GM21529 (cell line): ENCODE measurements around the gene MARVELD1.
A peak's percentile ranks its signal among the peaks of the same experiment; 100 is the strongest.

Experiments
- ATAC-seq: cut with Tn5 transposase; IDR thresholded peaks from one replicate; pipeline ENCODE4 v1.9.1; 2021; ENCODE audit not compliant: unreplicated experiment

MARVELD1 gene

DNA sequence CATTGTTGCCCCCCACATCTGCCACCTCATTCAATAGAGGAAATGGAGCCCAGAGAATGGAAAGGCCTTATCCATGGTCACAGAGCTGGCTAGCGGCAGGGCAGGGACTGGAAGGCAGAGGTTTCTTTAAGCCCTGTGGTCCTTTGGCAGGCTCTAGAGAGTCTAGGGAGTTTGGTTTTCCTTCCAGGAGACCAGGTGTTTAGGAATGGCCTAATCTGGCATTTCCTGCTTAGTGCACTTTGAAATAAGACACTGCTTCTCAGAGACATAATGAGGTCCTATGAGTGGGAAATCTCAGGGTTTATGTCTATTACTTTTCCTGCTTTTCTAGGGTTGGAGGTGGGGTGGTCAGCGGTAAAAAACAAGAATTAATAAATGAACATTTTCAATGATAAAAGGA lies 6.1 kb downstream of the MARVELD1 start:
- no peak for ATAC-seq

DNA sequence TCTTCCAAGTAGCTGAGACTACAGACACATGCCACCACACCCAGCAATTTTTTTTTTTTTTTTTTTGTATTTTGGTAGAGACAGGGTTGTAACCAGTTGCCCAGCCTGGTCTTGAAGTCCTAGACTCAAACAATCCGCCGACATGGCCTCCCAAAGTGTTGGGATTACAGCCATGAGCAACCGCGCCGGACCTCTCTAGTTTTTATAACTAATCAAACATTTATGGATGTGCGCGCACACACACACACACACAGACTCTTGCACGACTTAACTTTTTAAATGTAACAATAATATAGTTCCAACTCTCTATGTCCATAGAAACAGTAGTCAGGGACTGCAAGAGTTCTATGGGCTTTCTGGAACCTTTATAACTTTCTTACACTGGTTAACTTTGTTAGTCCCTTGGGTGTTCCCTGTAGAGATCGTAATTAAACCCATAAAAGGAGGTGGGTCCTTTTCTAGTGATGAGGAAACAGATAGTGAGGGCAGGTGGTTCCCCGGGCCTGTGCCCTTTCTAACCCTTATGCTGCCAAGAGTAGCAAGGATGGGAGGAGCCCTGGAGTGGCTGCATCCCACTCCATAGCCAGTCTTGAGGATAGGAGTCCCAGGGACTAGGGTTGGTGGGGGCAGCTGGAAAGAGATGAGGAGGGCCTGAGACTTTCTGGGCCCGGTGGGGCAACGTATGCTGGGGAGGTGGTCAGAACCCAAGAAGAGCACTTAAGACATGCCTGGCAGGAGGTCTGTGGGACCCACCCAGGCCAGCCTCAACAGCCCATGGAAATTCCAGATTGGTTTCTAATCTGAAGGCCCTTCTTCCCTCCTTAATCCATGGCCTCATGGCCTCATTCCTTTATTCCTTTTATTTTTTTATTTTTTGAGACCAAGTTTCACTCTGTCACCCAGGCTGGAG lies 8.6 kb downstream of the MARVELD1 start:
- ATAC-seq, result no peak

DNA sequence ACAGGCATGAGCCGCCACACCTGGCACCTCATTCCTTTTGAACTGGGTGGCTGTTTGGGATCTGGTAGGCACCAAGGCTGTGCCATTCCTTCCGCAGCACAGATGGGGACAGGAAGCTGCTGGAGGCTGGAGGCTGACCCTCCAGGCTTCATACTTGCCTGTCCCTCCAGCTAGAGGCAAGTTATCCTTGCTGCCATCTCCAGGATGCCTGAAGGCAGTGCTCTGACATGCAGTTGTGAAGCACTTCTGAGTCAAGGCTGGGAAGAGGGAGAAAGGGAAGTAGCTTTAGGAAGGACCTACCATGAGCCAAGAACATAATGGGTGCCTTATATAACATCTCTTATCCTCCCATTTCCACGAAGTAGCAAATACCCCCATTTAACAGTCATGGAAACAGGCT lies 9.5 kb downstream of the MARVELD1 start:
- no peak for ATAC-seq

- no peak for ATAC-seq
Observed at GRCh38 chr10:97724341-97724941, 10.9 kb downstream of the MARVELD1 start.

- no peak for ATAC-seq
Observed at GRCh38 chr10:97726636-97727178, 13.2 kb downstream of the MARVELD1 start.

GRCh38 chr10:97729014-97729413 lies 15.5 kb downstream of the MARVELD1 start:
- no peak for ATAC-seq

DNA sequence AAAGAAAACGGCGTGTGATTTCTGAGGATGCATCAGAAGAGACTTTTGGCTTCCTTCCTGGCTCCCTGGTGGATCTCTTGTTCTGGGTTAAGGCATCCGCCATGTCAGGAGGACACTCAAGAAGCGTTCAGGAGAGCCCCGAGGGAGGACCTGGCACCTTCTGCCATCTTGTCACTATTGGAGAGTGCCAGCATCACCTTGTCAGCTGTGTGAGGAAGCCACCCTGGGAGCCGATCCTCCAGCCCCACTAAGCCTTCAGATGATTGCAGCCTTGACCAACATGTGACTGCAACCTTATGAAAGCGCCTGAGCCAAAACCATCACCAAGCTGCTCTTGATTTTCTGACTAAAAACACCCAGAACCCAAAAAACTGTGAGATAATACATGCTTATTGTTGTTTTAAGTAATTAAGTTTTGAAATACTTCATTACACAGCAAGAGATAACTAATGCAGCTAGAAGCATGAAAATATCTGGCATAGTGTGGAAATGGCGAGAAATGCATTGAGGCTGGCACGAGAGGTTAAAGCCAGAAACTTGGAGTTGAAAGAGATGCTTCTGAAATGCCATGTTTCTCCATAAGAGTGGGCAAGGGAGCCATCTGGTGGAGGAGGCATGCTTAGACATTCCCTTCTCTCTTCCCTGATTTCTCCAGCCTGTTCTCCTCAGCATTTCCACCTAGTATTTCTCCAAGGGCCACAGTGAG lies 18.0 kb downstream of the MARVELD1 start:
- ATAC-seq, result no peak

DNA sequence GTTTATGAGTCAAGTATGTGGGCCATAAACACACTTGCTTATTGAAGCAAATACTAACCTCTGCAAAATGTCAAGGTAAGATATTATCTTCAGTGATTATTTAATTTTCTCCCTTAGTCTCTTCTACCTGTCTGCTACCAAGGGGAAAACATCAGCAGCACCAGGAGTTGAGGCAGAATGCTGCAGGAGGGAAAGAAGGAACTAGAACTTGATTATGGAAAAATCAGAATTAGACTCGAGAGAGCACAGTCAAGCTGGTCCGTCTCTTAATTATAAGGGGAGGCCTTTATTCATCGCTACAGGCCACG lies 18.5 kb downstream of the MARVELD1 start:
- no peak for ATAC-seq

GRCh38 chr10:97733256-97733655 lies 19.7 kb downstream of the MARVELD1 start:
- ATAC-seq, result no peak

GRCh38 chr10:97734021-97734420 lies 20.5 kb downstream of the MARVELD1 start:
- no peak for ATAC-seq

DNA sequence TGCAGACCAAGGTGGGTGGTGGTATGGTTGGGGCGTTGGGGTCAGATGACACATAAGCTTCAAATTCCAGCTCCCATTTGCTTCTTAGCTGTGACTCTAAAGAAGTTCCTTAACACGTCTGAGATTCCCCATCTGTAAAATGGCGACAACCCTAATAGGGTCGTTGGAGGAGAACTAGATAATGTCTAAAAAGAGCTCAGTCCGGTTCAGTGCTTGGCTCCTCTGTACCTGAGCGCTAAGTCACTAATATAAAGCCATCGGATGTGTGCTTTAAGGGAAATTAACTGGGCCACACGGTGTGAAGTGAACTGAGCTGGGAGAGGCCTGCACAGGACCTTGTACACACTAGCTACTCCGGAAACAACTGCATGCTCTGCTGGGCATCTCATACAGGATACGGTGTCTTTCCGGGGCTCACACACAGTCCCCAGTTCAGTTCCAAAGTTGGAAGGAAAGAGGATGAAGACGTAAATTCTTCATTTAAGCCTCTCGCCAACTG lies 22.9 kb downstream of the MARVELD1 start:
- ATAC-seq, result peak; percentile 23

GRCh38 chr10:97736902-97737769 lies 23.6 kb downstream of the MARVELD1 start, which contains the start of gene ZFYVE27:
TSS of gene ZFYVE27 (plus strand) at chr10:97737128. CDS start at chr10:97738478, 1,350 bp downstream.
- peak; percentile 83 for ATAC-seq

DNA sequence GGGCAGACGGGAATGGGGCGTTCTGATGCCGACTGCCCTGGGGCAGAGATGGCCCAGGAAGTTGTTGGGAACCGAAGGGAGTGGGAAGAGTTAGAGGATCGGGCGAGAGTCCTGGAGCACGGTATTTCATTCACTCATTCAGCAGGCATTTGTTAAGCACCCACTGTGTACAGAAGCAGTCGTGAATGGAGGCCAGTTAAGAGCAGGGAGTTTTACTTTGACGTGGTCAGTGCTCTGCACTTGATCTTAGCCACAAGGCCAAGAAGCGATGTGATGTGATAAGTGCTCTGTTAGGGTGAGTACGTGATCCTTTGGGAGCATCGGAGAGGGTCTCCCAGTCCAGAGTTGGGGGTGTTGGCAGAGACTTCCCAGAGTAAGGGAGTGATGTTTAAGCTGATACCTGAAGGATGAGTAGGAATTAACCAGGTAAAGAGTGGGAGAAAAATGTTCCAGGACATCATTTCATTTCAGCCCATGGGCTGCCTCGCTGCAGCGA lies 24.3 kb downstream of the MARVELD1 start:
- ATAC-seq, result peak; percentile 15

- no peak for ATAC-seq
Observed at GRCh38 chr10:97738616-97739015, 25.1 kb downstream of the MARVELD1 start.

GRCh38 chr10:97740613-97741012 lies 27.1 kb downstream of the MARVELD1 start:
- ATAC-seq, result no peak

DNA sequence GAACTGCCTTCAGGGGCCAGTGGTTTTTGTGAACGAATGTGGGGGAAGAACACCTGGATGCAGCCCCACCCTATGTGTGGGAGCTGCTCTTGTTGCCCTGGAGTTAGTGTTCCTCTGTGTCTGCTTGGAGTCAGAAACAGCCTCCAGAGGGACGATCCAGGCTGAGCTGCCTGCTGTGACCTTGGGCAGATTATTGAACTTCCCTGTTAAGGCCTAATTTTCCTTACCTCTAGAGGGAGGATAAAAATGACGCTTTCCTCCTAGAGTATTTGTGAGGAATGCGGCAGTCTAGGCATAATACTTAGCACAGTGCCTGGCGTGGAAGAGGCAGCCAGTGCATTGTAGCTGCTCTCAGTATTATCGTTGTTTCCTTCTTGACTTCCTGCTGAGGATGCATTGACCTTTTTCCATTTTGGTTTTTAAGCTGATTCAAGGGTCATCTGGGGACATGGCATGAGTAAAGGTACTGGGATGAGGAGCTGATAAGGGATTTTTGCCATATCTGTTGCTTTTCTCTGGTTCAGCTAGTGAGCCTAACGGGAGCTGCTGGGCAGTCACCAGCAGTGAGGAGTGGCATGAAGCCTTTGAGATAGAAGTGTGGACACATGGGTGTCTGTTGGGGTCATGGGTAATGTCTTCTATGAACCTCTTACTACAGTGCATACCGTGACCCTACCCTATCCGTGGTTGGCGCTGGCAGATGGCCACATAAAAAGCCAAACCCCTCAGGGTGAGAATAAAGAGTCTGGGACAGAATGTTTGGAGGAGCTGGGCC lies 29.8 kb downstream of the MARVELD1 start:
- no peak for ATAC-seq

DNA sequence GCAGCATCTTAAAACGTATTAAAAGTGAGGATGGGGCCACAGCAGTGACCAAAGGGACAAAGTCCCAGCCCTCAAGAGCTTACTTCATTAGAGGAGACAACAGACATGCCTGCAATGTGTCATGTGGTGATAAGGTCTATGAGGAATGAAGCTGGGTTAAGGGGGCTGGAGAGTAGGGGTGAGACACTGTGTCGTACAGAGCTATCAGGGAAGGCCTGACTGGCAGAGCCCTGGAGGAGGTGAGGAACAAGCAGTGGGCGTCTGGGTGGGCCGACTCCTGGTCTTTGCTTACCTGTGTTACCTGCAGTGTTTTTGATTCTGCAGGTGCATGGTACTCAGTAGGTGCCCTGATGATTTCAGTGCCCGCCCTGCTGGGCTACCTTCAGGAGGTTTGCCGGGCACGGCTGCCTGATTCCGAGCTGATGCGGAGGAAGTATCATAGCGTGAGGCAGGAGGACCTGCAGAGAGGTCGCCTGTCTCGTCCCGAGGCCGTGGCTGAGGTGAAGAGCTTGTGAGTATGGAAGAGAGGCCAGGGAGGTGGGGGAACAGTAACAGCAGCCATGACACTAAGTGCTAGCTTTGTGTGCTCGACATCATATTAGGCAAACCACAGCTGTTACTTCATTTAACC lies 31.0 kb downstream of the MARVELD1 start:
- ATAC-seq, result no peak

- ATAC-seq, result no peak
Observed at GRCh38 chr10:97747573-97747972, 34.0 kb downstream of the MARVELD1 start.

- no peak for ATAC-seq
Observed at GRCh38 chr10:97748116-97748515, 34.6 kb downstream of the MARVELD1 start.
